Spleen (tissue), 11 donors: ENCODE data around the gene RHOC. TPM values are rescaled to one million over a fixed set of nuclear protein-coding genes. Genes with fewer than 3 reads are reported as not detected.
A peak's percentile ranks its signal among the peaks of the same experiment; 100 is the strongest.

ENCODE experiments used
- DNase-seq: peaks from one replicate; pipeline ENCODE4 v3.0.0-alpha.2; 2020
- H3K27ac ChIP-seq, 8 donors: fragments of 200-600 bp; sonication (generic) in 7 of 8; 1 replicate in 4 of 8; 2 replicates in 4 of 8; pipeline versions ENCODE4 v1.5.0 to v1.8.0; 2016 to 2021; ENCODE audit warnings: inconsistent platforms in 4 of 8, mild to moderate bottlenecking in 4 of 8, moderate library complexity in 1 of 8
- H3K27me3 ChIP-seq, 7 donors: fragments of 200-600 bp; sonication (generic) in 6 of 7; replicated peaks in 1 of 7; 1 replicate in 4 of 7; 2 replicates in 3 of 7; pipeline versions ENCODE4 v1.5.0 to v1.8.0; 2016 to 2021; ENCODE audit warnings: inconsistent platforms in 3 of 7, mild to moderate bottlenecking in 1 of 7
- H3K36me3 ChIP-seq, 6 donors: fragments of 200-600 bp; sonication (generic) in 5 of 6; 1 replicate in 4 of 6; 2 replicates in 2 of 6; pipeline versions ENCODE4 v1.5.0 to v1.8.0; 2016 to 2021; ENCODE audit warnings: inconsistent platforms in 2 of 6
- H3K4me1 ChIP-seq, 6 donors: fragments of 200-600 bp; sonication (generic) in 5 of 6; 1 replicate in 3 of 6; 2 replicates in 3 of 6; pipeline versions ENCODE4 v1.5.0 to v1.8.0; 2016 to 2021; ENCODE audit warnings: inconsistent platforms in 3 of 6
- H3K4me3 ChIP-seq, 8 donors: fragments of 200-600 bp; sonication (generic) in 7 of 8; 1 replicate in 4 of 8; 2 replicates in 4 of 8; pipeline versions ENCODE4 v1.5.0 to v1.8.0; 2016 to 2021; ENCODE audit warnings: inconsistent platforms in 4 of 8, mild to moderate bottlenecking in 4 of 8, moderate library complexity in 2 of 8
- H3K9me3 ChIP-seq, 8 donors: fragments of 200-600 bp; sonication (generic) in 7 of 8; 1 replicate in 4 of 8; 2 replicates in 4 of 8; pipeline versions ENCODE4 v1.5.0 to v1.8.0; 2016 to 2021; ENCODE audit warnings: inconsistent platforms in 4 of 8
- CTCF ChIP-seq, 11 experiments: fragments of 200-600 bp in 7 of 11; fragments of 450-650 bp in 4 of 11; sonication (generic) in 4 of 11; IDR thresholded peaks in 8 of 11; conservative IDR thresholded peaks in 3 of 11; 1 replicate in 7 of 11; 2 replicates in 4 of 11; pipeline versions ENCODE4 v1.4.0 to v1.8.0; 2016 to 2021; ENCODE audit warnings: antibody characterized with exemption in 11 of 11, inconsistent platforms in 4 of 11, mild to moderate bottlenecking in 1 of 11
- POLR2A ChIP-seq, 3 donors: fragments of 450-650 bp; IDR thresholded peaks; one replicate each; pipeline ENCODE4 v1.5.1; 2017; ENCODE audit warnings: antibody characterized with exemption in 3 of 3, mild to moderate bottlenecking in 1 of 3
- POLR2AphosphoS5 ChIP-seq, 3 donors: sonication (generic); formaldehyde crosslinking; IDR thresholded peaks; one replicate each; pipeline ENCODE4 v1.5.1; 2017; ENCODE audit warnings: antibody characterized with exemption in 3 of 3
- WGBS, 5 donors: extraction: QIAGEN DNeasy Blood & Tissue Kit in 3 of 5; methylation state at CpG; one replicate each; pipeline versions ENCODE4 v1.1.5 to v1.1.7; 2013 to 2018; 5-methylcytosine and 5-hydroxymethylcytosine counted together
- intact Hi-C: fragments of 100-400 bp; cut with DNase I; formaldehyde crosslinking; loops from one replicate; pipeline ENCODE4 v1.15.0; 2023; ENCODE audit warnings: low total_unique reads
- polyA plus RNA-seq, 3 donors: library from polyadenylated mRNA; stranded (reverse); fragments of 200-250 nt; gene quantifications; one replicate each; pipeline ENCODE4 v1.2.1, GENCODE V29; 2013
- total RNA-seq, 7 donors: library from RNA; depleted of rRNA in 3 of 7; stranded (reverse); fragments of >200 nt in 3 of 7; fragmentation: NEBNext Ultra II Directional in 4 of 7; extraction: Animal tissue kit (Norgen Biotek cat#: 25700) in 4 of 7; gene quantifications; one replicate each; pipeline versions ENCODE4 v1.1.0 to v1.2.1, GENCODE V29; 2016 to 2021
- donor health status: healthy with polysubstance abuse.
- donor health status: DM: no; HTN: no; CAD: no; lungs with moderate emphysema.
- donor health status: DM: no; HTN: no; CAD: no.
- donor health status: Bipolar disorder and iron deficiency.
- donor health status: healthy.
- donor health status: DM: no; HTN: no; CAD: no.
- donor health status: DM: yes; HTN: yes; CAD: no.

The RHOC gene
- total and polyA plus RNA-seq, 10 donors = 120 to 323 (median 203) TPM

DNA sequence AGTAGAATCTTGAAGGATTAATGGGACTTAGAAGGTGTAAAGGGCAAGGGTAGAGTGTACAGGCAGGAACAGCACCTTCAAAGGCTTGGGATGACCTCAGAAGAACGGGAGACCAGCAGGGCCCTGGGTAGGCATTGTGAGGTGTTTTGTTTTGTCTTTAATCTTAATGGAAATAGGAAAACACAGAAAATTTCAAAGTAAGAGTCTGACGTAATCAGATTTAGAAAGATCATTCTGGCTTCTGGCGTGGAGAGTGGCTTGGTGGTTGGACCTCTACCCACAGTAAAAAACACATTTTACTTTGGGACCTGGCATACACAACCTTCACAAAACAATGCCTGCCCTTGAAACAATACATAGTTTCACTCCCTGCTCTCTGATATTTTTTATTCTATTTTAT is 28.3 kb downstream of the RHOC start:
- no peak for DNase-seq
- H3K9me3 ChIP-seq = no peaks in the 10 kb centered on the region
- peak overlapping the region in 7 of 8 donors; percentile 9 to 94 (median 48) for H3K27ac ChIP-seq
- intact Hi-C loops = loop anchor here (10.0 kb wide), 1 partner anchor 54 kb away; no protein-coding TSS in a partner anchor
- no peaks in the 10 kb centered on the region for H3K36me3 ChIP-seq
- H3K4me3 ChIP-seq = no peak overlapping the region
- TF ChIP-seq POLR2A (IDR thresholded peaks at IDR 0.05) (no peak), CTCF (IDR thresholded peaks at IDR 0.05 in 8 of 11, conservative IDR thresholded peaks at IDR 0.05 in 3 of 11) (no peak), POLR2AphosphoS5 (IDR thresholded peaks at IDR 0.05) (no peak)
- WGBS, 5 donors = 58 to 72% (median 69%) methylated on average over 3 of the region's 3 CpGs
- no peaks in the 10 kb centered on the region for H3K27me3 ChIP-seq
- H3K4me1 ChIP-seq = peaks cover 15 to 50% (median 37%) of the 10 kb centered on the region in 6 donors

- WGBS, 5 donors = 98% methylated on average over 4 of the region's 4 CpGs
- H3K9me3 ChIP-seq = no peaks in the 10 kb centered on the region
- peaks cover 0 to 2% (median under 1%) of the 10 kb centered on the region in 6 donors for H3K36me3 ChIP-seq
- peaks cover 18 to 60% (median 42%) of the 10 kb centered on the region in 6 donors for H3K4me1 ChIP-seq
- H3K4me3 ChIP-seq = no peak overlapping the region
- no peaks in the 10 kb centered on the region for H3K27me3 ChIP-seq
- TF ChIP-seq CTCF (IDR thresholded peaks at IDR 0.05 in 8 of 11, conservative IDR thresholded peaks at IDR 0.05 in 3 of 11) = no peak
- no peak for TF ChIP-seq POLR2A (IDR thresholded peaks at IDR 0.05)
- TF ChIP-seq POLR2AphosphoS5 (IDR thresholded peaks at IDR 0.05) = no peak
- no peak for DNase-seq
- intact Hi-C loops = loop anchor here (10.0 kb wide), 1 partner anchor 53 kb away; no protein-coding TSS in a partner anchor
- peak overlapping the region in 2 of 8 donors; percentile 42 to 94 for H3K27ac ChIP-seq
Observed at GRCh38 chr1:112677501-112677900, 29.4 kb downstream of the RHOC start.

- Histone ChIP-seq H3K27me3 (no peaks in the 10 kb centered on the region), H3K9me3 (no peaks in the 10 kb centered on the region), H3K4me1 (peaks cover 18 to 60% (median 42%) of the 10 kb centered on the region in 6 donors), H3K36me3 (peaks cover 0 to 12% (median 7%) of the 10 kb centered on the region in 6 donors), H3K27ac (peak overlapping the region in 4 of 8 donors; percentile 4 to 94 (median 30)), H3K4me3 (no peak overlapping the region)
- intact Hi-C loops = loop anchor here (10.0 kb wide), 1 partner anchor 52 kb away; no protein-coding TSS in a partner anchor
- no peak for DNase-seq
- no peak for TF ChIP-seq POLR2AphosphoS5 (IDR thresholded peaks at IDR 0.05)
- no peak for TF ChIP-seq POLR2A (IDR thresholded peaks at IDR 0.05)
- no peak for TF ChIP-seq CTCF (IDR thresholded peaks at IDR 0.05 in 8 of 11, conservative IDR thresholded peaks at IDR 0.05 in 3 of 11)
- 65 to 71% (median 67%) methylated on average over 3 of the region's 3 CpGs for WGBS, 5 donors
Observed at GRCh38 chr1:112676543-112676942, 30.4 kb downstream of the RHOC start.

GRCh38 chr1:112675728-112676381 is 31.1 kb downstream of the RHOC start:
- intact Hi-C loops = loop anchor here (10.0 kb wide), 1 partner anchor 51 kb away; no protein-coding TSS in a partner anchor
- no peak for TF ChIP-seq CTCF (IDR thresholded peaks at IDR 0.05 in 8 of 11, conservative IDR thresholded peaks at IDR 0.05 in 3 of 11)
- TF ChIP-seq POLR2A (IDR thresholded peaks at IDR 0.05) = no peak
- no peak for TF ChIP-seq POLR2AphosphoS5 (IDR thresholded peaks at IDR 0.05)
- Histone ChIP-seq H3K27me3 (no peaks in the 10 kb centered on the region), H3K4me1 (peaks cover 18 to 60% (median 42%) of the 10 kb centered on the region in 6 donors), H3K9me3 (no peaks in the 10 kb centered on the region), H3K27ac (peak overlapping the region; percentile 79 to 94 (median 92)), H3K4me3 (peak overlapping the region; percentile 73 to 95 (median 80)), H3K36me3 (peaks cover 0 to 19% (median 12%) of the 10 kb centered on the region in 6 donors)
- no peak for DNase-seq
- 47 to 61% (median 57%) methylated on average over 7 of the region's 7 CpGs for WGBS, 5 donors
